PC-9 (cell line): Measurements from ENCODE around the gene TRIP11. TPM values are rescaled to one million over a fixed set of nuclear protein-coding genes. Genes with fewer than 3 reads are reported as not detected.

ENCODE experiments used
- BruUV-seq: library from RNA; stranded (reverse); fragments of 400-500 nt; replicated peaks from 2 replicates; lab custom pipeline; 2021; lab: Mats Ljungman, UMichigan
- CTCF ChIA-PET: fragments of 300-600 bp; sonication (Branson Sonifier 250); formaldehyde crosslinking; loops from one replicate; lab custom pipeline; 2022; ENCODE audit warnings: antibody characterized with exemption; lab: Charles Lee
- POLR2A ChIA-PET: fragments of 300-600 bp; sonication (Branson Sonifier 250); formaldehyde crosslinking; loops from one replicate; lab custom pipeline; 2022; ENCODE audit warnings: antibody characterized with exemption; ENCODE audit not compliant: unreplicated experiment; lab: Charles Lee
- DNase-seq, 2 experiments: peaks; one replicate each; pipeline versions ENCODE4 v3.0.0 to v3.0.0-alpha.2; 2015 to 2022; ENCODE audit warnings: mixed read lengths in 1 of 2
- H2AFZ ChIP-seq: fragments of 200-600 bp; sonication (generic); 2 replicates; pipeline ENCODE4 v1.8.1; 2017; ENCODE audit warnings: antibody characterized with exemption
- H3F3A ChIP-seq: fragments of 200-600 bp; sonication (generic); 2 replicates; pipeline ENCODE4 v1.8.1; 2017; ENCODE audit warnings: antibody characterized with exemption, mild to moderate bottlenecking, low read depth; ENCODE audit not compliant: insufficient read depth
- H3K27ac ChIP-seq: fragments of 200-600 bp; sonication (generic); 2 replicates; pipeline ENCODE4 v1.6.1; 2016; ENCODE audit warnings: mixed run types
- H3K27me3 ChIP-seq: fragments of 200-600 bp; sonication (generic); 2 replicates; pipeline ENCODE4 v1.6.1; 2016; ENCODE audit warnings: low read depth, mixed run types; ENCODE audit not compliant: insufficient read depth
- H3K36me3 ChIP-seq: fragments of 200-600 bp; sonication (generic); 2 replicates; pipeline ENCODE4 v1.6.1; 2016; ENCODE audit warnings: low read depth, mixed run types
- H3K4me1 ChIP-seq: fragments of 200-600 bp; sonication (generic); replicated peaks from 2 replicates; pipeline ENCODE4 v1.6.1; 2016; ENCODE audit warnings: mixed run types; ENCODE audit not compliant: insufficient read depth
- H3K4me2 ChIP-seq: fragments of 200-600 bp; sonication (generic); 2 replicates; pipeline ENCODE4 v1.6.1; 2017; ENCODE audit warnings: mixed run types
- H3K4me3 ChIP-seq: fragments of 200-600 bp; sonication (generic); 2 replicates; pipeline ENCODE4 v1.6.1; 2016; ENCODE audit warnings: mixed run types
- H3K79me2 ChIP-seq: fragments of 200-600 bp; sonication (generic); 2 replicates; pipeline ENCODE4 v1.6.1; 2017; ENCODE audit warnings: low read depth, mixed run types
- H3K9me2 ChIP-seq: fragments of 200-600 bp; sonication (generic); 2 replicates; pipeline ENCODE4 v1.8.1; 2017; ENCODE audit warnings: mild to moderate bottlenecking; ENCODE audit not compliant: insufficient read depth
- H3K9me3 ChIP-seq: fragments of 200-600 bp; sonication (generic); 2 replicates; pipeline ENCODE4 v1.8.1; 2016; ENCODE audit warnings: low read depth; ENCODE audit not compliant: insufficient read depth
- H4K20me1 ChIP-seq: fragments of 200-600 bp; sonication (generic); 2 replicates; pipeline ENCODE4 v1.8.1; 2017; ENCODE audit not compliant: insufficient read depth
- EZH2 ChIP-seq: fragments of 200-600 bp; sonication (generic); IDR thresholded peaks from 2 replicates; pipeline ENCODE4 v1.8.0; 2017; ENCODE audit warnings: antibody characterized with exemption, low read depth
- intact Hi-C: fragments of 100-400 bp; cut with micrococcal nuclease; formaldehyde crosslinking; loops from one replicate; pipeline ENCODE4 v1.10.0; 2022; ENCODE audit not compliant: unreplicated experiment
- total RNA-seq: library from RNA; stranded (reverse); gene quantifications from 2 replicates; pipeline ENCODE4 v1.2.3, GENCODE V29; 2021
- TF ChIP-seq, protein P1 (sequence below): fragments of 200-600 bp; sonication (generic); conservative IDR thresholded peaks from 2 replicates; pipeline ENCODE4 v1.6.1; 2017; ENCODE audit warnings: mixed run types, antibody characterized with exemption, mild to moderate bottlenecking, moderate library complexity

Gene TRIP11
- total RNA-seq, 1 experiment from 2014 or later: 22.0 TPM

GRCh38 chr14:91947475-91948184 is 92.2 kb downstream of the TRIP11 start, which contains the start of gene FBLN5:
Gene FBLN5 (minus strand): TSS chr14:91947694. CDS start chr14:91947229, 465 bp downstream.
- H2AFZ ChIP-seq: 0 out of 2 replicates have a peak within 1 kb of the TSS, but pooled peaks have one; percentile 67
- POLR2A ChIA-PET: no interaction called here
- H3F3A ChIP-seq: no peaks in the 10 kb centered on the region
- DNase-seq: peak; percentile 17 to 52
- H3K36me3 ChIP-seq: no peaks in the 10 kb centered on the region
- H3K27me3 ChIP-seq: peaks cover 17% of the 10 kb centered on the region
- H3K4me3 ChIP-seq: peak within 1 kb of the TSS; percentile 50; the same call in 1 of the 2 replicates
- BruUV-seq: no TSS peak
- no peaks in the 10 kb centered on the region for H3K9me2 ChIP-seq
- CTCF ChIA-PET: no interaction called here
- no peaks in the 10 kb centered on the region for H3K79me2 ChIP-seq
- no peaks in the 10 kb centered on the region for H3K9me3 ChIP-seq
- no peaks in the 10 kb centered on the region for H3K4me1 ChIP-seq
- H3K4me2 ChIP-seq: peak within 1 kb of the TSS; percentile 73
- intact Hi-C loops: no loop called here
- TF ChIP-seq, protein P1, sequence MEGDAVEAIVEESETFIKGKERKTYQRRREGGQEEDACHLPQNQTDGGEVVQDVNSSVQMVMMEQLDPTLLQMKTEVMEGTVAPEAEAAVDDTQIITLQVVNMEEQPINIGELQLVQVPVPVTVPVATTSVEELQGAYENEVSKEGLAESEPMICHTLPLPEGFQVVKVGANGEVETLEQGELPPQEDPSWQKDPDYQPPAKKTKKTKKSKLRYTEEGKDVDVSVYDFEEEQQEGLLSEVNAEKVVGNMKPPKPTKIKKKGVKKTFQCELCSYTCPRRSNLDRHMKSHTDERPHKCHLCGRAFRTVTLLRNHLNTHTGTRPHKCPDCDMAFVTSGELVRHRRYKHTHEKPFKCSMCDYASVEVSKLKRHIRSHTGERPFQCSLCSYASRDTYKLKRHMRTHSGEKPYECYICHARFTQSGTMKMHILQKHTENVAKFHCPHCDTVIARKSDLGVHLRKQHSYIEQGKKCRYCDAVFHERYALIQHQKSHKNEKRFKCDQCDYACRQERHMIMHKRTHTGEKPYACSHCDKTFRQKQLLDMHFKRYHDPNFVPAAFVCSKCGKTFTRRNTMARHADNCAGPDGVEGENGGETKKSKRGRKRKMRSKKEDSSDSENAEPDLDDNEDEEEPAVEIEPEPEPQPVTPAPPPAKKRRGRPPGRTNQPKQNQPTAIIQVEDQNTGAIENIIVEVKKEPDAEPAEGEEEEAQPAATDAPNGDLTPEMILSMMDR: no peak
- no peak for TF ChIP-seq EZH2
- no peak within 1 kb of the TSS for H3K27ac ChIP-seq
- no peaks in the 10 kb centered on the region for H4K20me1 ChIP-seq

DNA sequence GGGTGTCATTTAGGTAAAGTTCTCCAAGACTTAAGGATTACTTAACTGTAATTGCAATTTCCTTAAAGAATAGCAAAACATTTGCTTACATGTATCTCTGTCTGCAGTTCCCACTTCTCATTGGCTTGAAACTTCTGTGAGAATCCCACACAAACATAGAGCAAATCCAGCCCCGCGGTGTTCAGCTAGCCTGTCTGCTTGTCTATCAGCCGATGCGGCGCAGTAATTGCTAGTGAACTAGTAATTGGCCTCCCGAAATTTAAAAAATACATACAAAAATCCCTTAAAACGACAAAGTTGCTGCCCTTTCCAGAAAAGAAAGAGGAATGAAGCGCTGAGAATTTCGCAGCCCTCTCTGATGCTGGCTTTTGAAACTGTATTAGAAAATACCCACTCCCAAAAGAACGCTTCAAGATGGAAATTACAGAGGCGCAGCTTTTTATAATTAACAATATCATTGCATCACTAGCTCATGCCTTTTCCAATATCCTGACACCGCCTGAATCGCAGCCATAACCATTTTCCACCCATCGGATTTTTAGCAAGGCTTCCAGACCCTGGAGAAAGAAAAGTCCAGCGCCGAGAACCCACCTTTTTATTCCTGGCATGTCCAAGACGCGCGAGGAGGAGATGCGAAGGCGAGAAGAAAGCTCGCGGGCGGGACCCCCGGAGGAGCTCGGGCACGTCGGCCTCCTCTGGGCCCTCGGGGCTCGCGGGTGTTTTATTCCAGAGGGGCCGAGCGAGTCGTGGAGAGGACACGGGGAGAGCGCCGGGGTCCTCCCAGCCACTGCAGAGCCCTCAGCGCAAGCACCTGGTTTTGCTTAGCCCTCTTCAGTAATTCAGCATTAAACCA is 93.0 kb downstream of the TRIP11 start:
- Histone ChIP-seq H3K27ac (no peak overlapping the region), H3K79me2 (no peaks in the 10 kb centered on the region), H3K9me3 (no peaks in the 10 kb centered on the region), H3K4me2 (peak overlapping the region; percentile 73), H3K27me3 (peaks cover 17% of the 10 kb centered on the region), H3F3A (no peaks in the 10 kb centered on the region), H3K36me3 (no peaks in the 10 kb centered on the region), H4K20me1 (no peaks in the 10 kb centered on the region), H2AFZ (0 out of 2 replicates have a peak overlapping the region, but pooled peaks have one; percentile 67), H3K4me3 (peak overlapping the region; percentile 50; the same call in 1 of the 2 replicates), H3K9me2 (no peaks in the 10 kb centered on the region), H3K4me1 (no peaks in the 10 kb centered on the region)
- intact Hi-C loops: no loop called here
- no peak for DNase-seq
- ChIA-PET POLR2A (no interaction called here), CTCF (no interaction called here)
- TF ChIP-seq EZH2: no peak
- TF ChIP-seq, protein P1: no peak
- BruUV-seq: no TSS peak

DNA sequence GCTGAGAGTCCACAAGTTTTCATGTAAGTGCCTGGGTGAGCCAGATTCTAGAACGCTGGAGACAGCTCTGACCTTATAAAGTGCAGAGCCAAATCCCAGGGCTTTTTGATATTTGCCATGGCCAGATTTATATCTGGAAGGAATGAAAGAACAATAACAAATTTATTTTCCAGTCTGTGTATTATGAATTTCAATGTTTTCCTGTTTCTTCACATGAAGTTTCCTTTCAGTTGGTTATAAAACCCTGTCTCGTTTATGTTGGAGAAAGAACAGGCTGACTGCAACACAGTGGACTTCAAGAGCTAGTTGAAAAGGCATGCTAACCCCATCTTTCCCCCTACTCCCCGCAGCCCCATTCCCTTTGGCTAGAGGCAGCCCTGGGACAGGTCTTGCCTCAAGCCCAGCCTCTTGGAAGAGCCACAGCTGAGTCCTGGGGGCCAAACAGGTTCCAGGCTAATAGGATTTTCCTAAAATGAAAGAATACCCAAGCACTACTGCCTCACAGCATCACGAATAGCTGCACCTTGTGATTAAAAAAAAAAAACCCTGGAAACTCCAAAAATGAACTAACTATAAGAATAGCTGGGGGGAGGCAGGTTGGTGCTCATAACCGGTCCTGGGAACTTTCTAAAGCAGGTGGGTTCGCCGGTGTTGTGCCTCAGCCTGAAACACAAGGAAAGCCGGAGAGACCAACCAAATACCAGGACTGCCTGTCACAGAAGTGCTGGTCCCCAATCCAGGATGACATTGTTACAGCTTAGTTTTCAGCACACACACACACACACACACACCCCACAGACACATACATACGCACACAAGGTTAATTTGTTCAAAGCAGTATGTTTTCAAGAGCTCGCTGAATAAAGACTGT is 93.9 kb downstream of the TRIP11 start:
- ChIA-PET CTCF (no interaction called here), POLR2A (no interaction called here)
- H3K27me3 ChIP-seq: peaks cover 17% of the 10 kb centered on the region
- no TSS peak for BruUV-seq
- no peaks in the 10 kb centered on the region for H3K9me3 ChIP-seq
- no peak overlapping the region for H2AFZ ChIP-seq
- H3K27ac ChIP-seq: no peak overlapping the region
- no peaks in the 10 kb centered on the region for H3K4me1 ChIP-seq
- H3K4me2 ChIP-seq: no peak overlapping the region
- no peaks in the 10 kb centered on the region for H3K79me2 ChIP-seq
- no peaks in the 10 kb centered on the region for H3K36me3 ChIP-seq
- H3K9me2 ChIP-seq: no peaks in the 10 kb centered on the region
- H4K20me1 ChIP-seq: no peaks in the 10 kb centered on the region
- H3F3A ChIP-seq: no peaks in the 10 kb centered on the region
- no peak for DNase-seq
- intact Hi-C loops: no loop called here
- TF ChIP-seq, protein P1: no peak
- TF ChIP-seq EZH2: no peak
- H3K4me3 ChIP-seq: no peak overlapping the region
